Left lung (tissue), 10 donors: Measurements from ENCODE around the gene XRRA1. TPM values are rescaled to one million over a fixed set of nuclear protein-coding genes. Genes with fewer than 3 reads are reported as not detected.

ENCODE experiments used
- ATAC-seq: fragments of 200-7000 bp; cut with Tn5 transposase; one replicate; pipeline ENCODE4 v1.9.1; 2020; ENCODE audit warnings: moderate library complexity
- DNase-seq, 4 donors: peaks; one replicate each; pipeline ENCODE4 v3.0.0-alpha.2; 2013 to 2020
- H3K27ac ChIP-seq, 2 donors: fragments of 200-600 bp; sonication (generic) in 1 of 2; one replicate each; pipeline versions ENCODE4 v1.5.0 to v1.8.0; 2020 to 2021
- H3K27me3 ChIP-seq, 2 donors: fragments of 200-600 bp; sonication (generic) in 1 of 2; one replicate each; pipeline versions ENCODE4 v1.5.0 to v1.8.0; 2020 to 2021
- H3K36me3 ChIP-seq, 2 donors: fragments of 200-600 bp; sonication (generic) in 1 of 2; one replicate each; pipeline versions ENCODE4 v1.5.0 to v1.8.0; 2020 to 2021
- H3K4me1 ChIP-seq, 2 donors: fragments of 200-600 bp; one replicate each; pipeline ENCODE4 v1.8.0; 2021
- H3K4me3 ChIP-seq, 2 donors: fragments of 200-600 bp; sonication (generic) in 1 of 2; one replicate each; pipeline versions ENCODE4 v1.5.0 to v1.8.0; 2020 to 2021; ENCODE audit warnings: mild to moderate bottlenecking in 1 of 2
- H3K9me3 ChIP-seq, 2 donors: fragments of 200-600 bp; sonication (generic) in 1 of 2; one replicate each; pipeline versions ENCODE4 v1.5.0 to v1.8.0; 2020 to 2021
- CTCF ChIP-seq, 2 donors: fragments of 200-600 bp; sonication (generic) in 1 of 2; IDR thresholded peaks; one replicate each; pipeline versions ENCODE4 v1.5.0 to v1.8.0; 2021; ENCODE audit warnings: antibody characterized with exemption in 2 of 2
- intact Hi-C, 2 donors: fragments of 100-400 bp; cut with DNase I; formaldehyde crosslinking; loops; one replicate each; pipeline versions ENCODE4 v1.11.2 to v1.14.2; 2022
- polyA plus RNA-seq, 6 donors: library from polyadenylated mRNA; unstranded; fragments of 120-200 nt; gene quantifications; one replicate each; pipeline ENCODE4 v1.2.1, GENCODE V29; 2013; ENCODE audit not compliant: insufficient read length in 6 of 6
- total RNA-seq, 2 donors: library from RNA; stranded (reverse); fragmentation: NEBNext Ultra II Directional; extraction: Animal tissue kit (Norgen Biotek cat#: 25700); gene quantifications; one replicate each; pipeline ENCODE4 v1.2.1, GENCODE V29; 2021
- donor health status: DM: no; HTN: yes; CAD: no.
- donor health status: DM: no; HTN: no; CAD: no.

The XRRA1 gene
- total and polyA plus RNA-seq, 8 donors, result 8.4 to 21.3 (median 16.7) TPM

GRCh38 chr11:74844072-74844471 is 104.8 kb downstream of the XRRA1 start:
- intact Hi-C loops, result no loop called here
- peaks cover 0 to 66% of the 10 kb centered on the region in 2 donors for H3K36me3 ChIP-seq
- peak; percentile 93 for ATAC-seq
- H3K9me3 ChIP-seq, result no peaks in the 10 kb centered on the region
- TF ChIP-seq CTCF (IDR thresholded peaks at IDR 0.05), result no peak
- H3K4me3 ChIP-seq, result no peak overlapping the region
- no peaks in the 10 kb centered on the region for H3K27me3 ChIP-seq
- peak in 2 of 4 donors; percentile 40 to 61 for DNase-seq
- H3K4me1 ChIP-seq, result peaks cover 0 to 5% of the 10 kb centered on the region in 2 donors
- H3K27ac ChIP-seq, result no peak overlapping the region

- peaks cover 0 to 61% of the 10 kb centered on the region in 2 donors for H3K36me3 ChIP-seq
- H3K27ac ChIP-seq, result no peak overlapping the region
- H3K4me1 ChIP-seq, result peaks cover 0 to 8% of the 10 kb centered on the region in 2 donors
- H3K9me3 ChIP-seq, result no peaks in the 10 kb centered on the region
- H3K4me3 ChIP-seq, result no peak overlapping the region
- TF ChIP-seq CTCF (IDR thresholded peaks at IDR 0.05), result no peak
- peak; percentile 6 for ATAC-seq
- DNase-seq, result no peak
- intact Hi-C loops, result no loop called here
- no peaks in the 10 kb centered on the region for H3K27me3 ChIP-seq
These were observed 105.9 kb downstream of the XRRA1 start for GRCh38 chr11:74842967-74843366.

DNA sequence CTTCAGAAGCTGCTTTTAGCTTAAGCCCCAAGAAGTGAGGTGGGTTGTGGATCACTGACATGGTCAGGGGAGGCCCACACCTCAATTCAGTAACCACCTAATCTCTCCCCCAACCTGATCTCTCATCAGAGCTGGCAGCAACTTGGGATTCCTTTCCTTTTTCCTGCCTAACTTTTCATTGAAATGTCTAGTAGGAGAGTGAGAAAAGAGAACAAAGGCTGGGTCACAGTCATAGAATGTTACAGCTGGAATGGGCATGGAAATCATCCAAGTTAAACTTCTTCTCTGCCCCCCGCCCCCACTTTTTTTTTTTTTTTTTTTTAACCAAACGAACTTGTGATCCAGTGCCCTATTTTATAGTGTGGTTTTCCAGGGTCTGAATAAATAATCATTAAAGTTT is 108.4 kb downstream of the XRRA1 start:
- no peak for ATAC-seq
- H3K9me3 ChIP-seq, result no peaks in the 10 kb centered on the region
- no peak overlapping the region for H3K27ac ChIP-seq
- H3K36me3 ChIP-seq, result peaks cover 0 to 68% of the 10 kb centered on the region in 2 donors
- no peak for TF ChIP-seq CTCF (IDR thresholded peaks at IDR 0.05)
- H3K4me1 ChIP-seq, result peaks cover 0 to 8% of the 10 kb centered on the region in 2 donors
- DNase-seq, result no peak
- intact Hi-C loops, result no loop called here
- H3K4me3 ChIP-seq, result no peak overlapping the region
- no peaks in the 10 kb centered on the region for H3K27me3 ChIP-seq

GRCh38 chr11:74839971-74840370 is 108.9 kb downstream of the XRRA1 start:
- Histone ChIP-seq H3K27me3 (no peaks in the 10 kb centered on the region), H3K4me3 (no peak overlapping the region), H3K27ac (no peak overlapping the region), H3K9me3 (no peaks in the 10 kb centered on the region), H3K4me1 (peaks cover 0 to 8% of the 10 kb centered on the region in 2 donors), H3K36me3 (peaks cover 0 to 68% of the 10 kb centered on the region in 2 donors)
- DNase-seq (no peak), ATAC-seq (no peak)
- TF ChIP-seq CTCF (IDR thresholded peaks at IDR 0.05), result no peak
- intact Hi-C loops, result no loop called here

- peaks cover 0 to 68% of the 10 kb centered on the region in 2 donors for H3K36me3 ChIP-seq
- no peak for TF ChIP-seq CTCF (IDR thresholded peaks at IDR 0.05)
- ATAC-seq, result no peak
These were observed 109.4 kb downstream of the XRRA1 start for GRCh38 chr11:74839446-74839845.

More at GRCh38 chr11:74839446-74839845, 109.4 kb downstream of the XRRA1 start:
- no peaks in the 10 kb centered on the region for H3K27me3 ChIP-seq
- H3K4me3 ChIP-seq, result no peak overlapping the region
- H3K9me3 ChIP-seq, result no peaks in the 10 kb centered on the region
- intact Hi-C loops, result no loop called here
- H3K4me1 ChIP-seq, result peaks cover 0 to 8% of the 10 kb centered on the region in 2 donors
- no peak overlapping the region for H3K27ac ChIP-seq
- no peak for DNase-seq
